HG03558 (cell line): ENCODE measurements around the gene DNAJC17.

Experiments
- ATAC-seq: cut with Tn5 transposase; IDR thresholded peaks from one replicate; pipeline ENCODE4 v1.9.1; 2021; ENCODE audit warnings: moderate number of reproducible peaks; ENCODE audit not compliant: unreplicated experiment; ENCODE audit errors: extremely low read depth

The DNAJC17 gene, protein sequence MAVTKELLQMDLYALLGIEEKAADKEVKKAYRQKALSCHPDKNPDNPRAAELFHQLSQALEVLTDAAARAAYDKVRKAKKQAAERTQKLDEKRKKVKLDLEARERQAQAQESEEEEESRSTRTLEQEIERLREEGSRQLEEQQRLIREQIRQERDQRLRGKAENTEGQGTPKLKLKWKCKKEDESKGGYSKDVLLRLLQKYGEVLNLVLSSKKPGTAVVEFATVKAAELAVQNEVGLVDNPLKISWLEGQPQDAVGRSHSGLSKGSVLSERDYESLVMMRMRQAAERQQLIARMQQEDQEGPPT

DNA sequence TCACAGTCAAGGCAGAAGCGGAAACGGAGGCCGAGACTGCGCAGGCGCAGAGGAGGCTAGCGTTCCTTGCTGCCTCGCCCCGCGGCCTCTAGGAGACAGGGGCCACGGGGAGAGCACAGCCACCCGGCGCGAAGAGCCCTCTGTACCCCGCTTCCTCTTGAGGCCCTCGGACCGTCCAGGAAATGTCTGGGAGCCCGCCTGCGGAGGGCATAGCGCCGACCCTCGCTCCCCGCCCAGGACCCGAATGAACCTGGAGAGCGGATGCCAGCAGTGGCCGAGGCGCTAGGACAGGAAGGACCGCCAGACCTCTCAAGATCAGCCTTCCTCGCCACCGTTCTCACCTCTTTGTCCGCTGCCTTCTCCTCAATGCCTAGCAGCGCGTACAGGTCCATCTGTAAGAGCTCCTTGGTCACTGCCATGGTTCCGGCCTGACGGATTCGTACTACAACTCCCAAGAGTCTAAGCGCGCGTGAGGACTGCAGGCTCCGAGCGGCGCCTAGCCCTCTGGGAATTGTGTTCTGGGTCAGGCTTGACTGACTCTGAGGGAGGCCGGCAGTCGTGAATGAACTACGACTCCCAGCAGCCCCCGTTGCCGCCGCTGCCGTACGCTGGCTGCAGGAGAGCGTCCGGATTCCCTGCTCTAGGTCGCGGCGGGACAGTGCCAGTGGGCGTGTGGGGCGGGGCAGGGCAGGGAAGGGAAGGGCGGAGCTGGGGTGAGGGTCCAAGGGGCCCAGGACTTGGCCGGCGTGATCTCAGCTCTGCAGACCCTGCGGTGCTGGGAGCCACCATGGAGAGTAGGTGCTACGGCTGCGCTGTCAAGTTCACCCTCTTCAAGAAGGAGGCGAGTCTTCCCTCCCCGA, at the start of gene DNAJC17, which contains the start of gene ZFYVE19:
TSS of gene DNAJC17 (minus strand) at position 446 of the 860 bp plus-strand sequence. CDS start at position 419, 27 bp downstream.
TSS of gene ZFYVE19 (plus strand) at position 62 of the 860 bp plus-strand sequence. CDS start at position 563, 501 bp downstream.
- peak; percentile 85 for ATAC-seq

DNA sequence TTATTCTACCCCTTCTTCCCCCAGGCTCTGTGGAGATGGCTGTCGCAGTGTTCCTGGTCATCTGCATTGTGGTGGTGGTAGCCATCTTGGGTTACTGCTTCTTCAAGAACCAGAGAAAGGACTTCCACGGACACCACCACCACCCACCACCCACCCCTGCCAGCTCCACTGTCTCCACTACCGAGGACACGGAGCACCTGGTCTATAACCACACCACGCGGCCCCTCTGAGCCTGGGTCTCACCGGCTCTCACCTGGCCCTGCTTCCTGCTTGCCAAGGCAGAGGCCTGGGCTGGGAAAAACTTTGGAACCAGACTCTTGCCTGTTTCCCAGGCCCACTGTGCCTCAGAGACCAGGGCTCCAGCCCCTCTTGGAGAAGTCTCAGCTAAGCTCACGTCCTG, 49.5 kb upstream of the DNAJC17 start:
- no peak for ATAC-seq

DNA sequence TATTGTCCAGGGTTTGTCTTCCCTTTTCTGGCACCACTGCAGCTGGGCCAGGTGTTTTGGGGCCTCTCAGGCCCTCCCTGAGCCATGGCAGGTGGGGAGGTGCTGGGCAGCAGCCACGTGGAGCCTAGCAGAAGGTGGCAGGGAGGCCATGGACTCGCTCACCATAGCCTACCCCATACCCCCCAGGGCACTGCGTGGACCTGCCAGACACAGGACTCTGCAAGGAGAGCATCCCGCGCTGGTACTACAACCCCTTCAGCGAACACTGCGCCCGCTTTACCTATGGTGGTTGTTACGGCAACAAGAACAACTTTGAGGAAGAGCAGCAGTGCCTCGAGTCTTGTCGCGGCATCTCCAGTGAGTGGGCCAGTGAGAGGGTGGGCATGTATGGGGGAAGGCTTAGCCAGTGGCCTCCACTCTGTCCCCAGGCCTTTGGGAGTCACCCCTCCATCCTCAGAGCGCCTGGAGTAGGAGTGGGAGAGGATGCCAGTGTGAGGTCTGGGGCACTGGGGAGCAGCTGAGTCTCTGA, 48.5 kb upstream of the DNAJC17 start:
- no peak for ATAC-seq

DNA sequence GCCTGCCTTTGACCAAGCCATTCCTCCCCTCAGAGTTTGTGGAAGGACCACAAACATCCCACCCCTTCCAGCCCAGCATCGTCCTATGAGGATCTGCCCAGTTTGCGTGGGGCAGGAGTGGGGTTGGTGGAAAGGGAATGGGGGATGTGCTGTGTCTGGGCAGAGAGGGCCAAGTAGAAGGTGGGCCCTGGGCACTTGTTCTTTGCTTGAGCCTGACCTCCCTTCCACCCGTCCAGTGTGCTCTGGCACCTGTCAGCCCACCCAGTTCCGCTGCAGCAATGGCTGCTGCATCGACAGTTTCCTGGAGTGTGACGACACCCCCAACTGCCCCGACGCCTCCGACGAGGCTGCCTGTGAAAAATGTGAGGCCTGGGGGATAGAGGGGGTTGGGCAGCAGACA, 46.9 kb upstream of the DNAJC17 start:
- no peak for ATAC-seq

DNA sequence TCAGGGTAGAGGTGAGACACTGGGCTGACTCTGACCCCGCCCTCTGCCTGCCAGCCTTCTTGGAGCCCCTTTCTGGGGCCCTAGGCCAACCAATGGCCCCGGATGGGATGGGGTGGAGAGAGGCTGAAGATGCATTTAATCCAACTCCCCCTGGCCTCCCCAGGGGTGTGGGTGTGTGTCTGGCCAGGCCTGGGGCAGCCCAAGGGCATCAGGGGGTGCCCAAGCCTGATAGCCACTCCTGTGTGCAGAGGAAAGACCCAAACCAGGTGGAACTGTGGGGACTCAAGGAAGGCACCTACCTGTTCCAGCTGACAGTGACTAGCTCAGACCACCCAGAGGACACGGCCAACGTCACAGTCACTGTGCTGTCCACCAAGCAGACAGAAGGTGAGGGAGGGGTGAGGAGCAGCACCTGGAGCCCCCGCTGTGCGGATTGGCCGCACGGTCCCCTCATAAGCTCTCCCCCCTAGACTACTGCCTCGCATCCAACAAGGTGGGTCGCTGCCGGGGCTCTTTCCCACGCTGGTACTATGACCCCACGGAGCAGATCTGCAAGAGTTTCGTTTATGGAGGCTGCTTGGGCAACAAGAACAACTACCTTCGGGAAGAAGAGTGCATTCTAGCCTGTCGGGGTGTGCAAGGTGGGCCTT, 46.1 kb upstream of the DNAJC17 start:
- ATAC-seq = no peak

DNA sequence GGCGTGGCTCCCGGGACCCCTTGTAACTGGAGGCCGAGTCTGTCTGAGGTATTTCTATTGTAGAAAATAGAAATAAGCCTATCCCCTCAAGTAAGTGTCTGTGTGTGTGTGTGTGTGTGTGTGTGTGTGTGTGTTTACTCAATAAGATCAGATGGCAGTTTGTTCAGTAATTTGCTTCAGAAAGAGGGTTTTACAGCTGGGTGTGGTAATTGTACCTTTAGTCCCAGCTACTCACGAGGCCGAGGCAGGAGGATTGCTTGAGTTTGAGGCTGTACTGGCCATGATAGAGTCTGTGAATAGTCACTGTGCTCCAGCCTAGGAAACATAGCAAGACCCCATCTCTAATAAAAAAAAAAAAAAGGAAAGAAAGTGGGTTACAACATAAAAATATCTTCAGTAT, 45.3 kb upstream of the DNAJC17 start:
- no peak for ATAC-seq

DNA sequence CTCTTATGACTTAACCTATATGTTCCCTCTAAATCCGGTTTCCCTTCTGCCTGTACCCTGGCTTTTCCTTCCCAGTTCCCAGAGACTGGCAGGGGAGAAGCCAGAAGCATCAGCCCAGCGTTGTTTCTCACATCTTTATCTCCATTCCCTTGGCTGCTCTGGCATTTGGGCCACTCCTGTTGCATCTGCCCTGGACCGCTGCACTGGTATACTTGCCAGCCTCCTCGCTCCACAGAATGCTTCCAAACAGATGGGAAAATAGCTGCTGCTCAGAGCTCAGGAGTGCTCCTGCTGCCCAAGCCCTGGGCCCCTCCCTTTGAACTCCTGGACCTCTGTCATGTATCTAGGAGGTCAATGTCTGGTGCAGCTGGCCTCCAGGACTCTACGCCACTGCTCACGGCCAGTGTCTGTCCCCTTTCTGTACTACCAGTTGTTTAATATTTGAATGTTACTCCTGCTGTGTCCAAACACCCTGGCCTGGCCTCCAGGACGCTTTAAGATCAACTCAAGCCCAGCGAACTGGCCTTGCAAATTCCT, 43.4 kb upstream of the DNAJC17 start:
- no peak for ATAC-seq

DNA sequence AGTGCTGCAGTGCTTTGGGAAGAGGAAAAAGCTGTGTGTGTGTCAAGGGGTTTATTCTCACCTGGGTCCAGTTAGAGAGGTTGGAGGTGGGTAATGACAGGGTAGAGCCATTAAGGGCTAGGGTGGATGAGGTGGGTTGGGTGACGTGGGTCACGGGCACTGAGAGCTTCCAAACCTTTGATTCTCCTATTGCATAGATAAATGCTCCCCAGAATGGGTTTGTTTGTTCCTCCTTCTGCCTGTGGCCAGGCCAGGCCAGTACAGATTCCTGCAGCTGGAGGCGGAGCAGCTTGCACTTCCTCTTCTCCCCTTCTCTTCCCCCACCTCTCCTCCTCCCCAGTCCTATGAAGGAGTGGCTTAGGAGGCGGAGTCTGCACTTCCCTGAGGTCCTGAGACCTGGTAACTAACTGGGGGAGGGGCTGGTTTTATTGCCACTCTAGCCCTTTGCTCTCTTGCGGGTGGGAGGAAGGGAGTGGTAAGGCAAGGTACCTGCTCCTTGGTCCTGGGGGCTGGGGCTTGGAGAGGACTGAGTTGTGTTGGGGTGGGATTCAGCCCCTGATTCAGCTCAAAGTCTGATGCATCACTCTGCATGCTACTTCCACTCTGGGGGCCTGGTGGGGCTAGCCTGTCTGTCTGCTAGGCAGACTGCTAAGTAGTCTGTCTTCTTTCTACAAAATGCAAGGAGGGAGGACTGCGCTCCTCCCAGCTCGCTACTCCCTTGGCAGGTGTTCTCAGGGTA, 40.1 kb upstream of the DNAJC17 start:
- no peak for ATAC-seq

DNA sequence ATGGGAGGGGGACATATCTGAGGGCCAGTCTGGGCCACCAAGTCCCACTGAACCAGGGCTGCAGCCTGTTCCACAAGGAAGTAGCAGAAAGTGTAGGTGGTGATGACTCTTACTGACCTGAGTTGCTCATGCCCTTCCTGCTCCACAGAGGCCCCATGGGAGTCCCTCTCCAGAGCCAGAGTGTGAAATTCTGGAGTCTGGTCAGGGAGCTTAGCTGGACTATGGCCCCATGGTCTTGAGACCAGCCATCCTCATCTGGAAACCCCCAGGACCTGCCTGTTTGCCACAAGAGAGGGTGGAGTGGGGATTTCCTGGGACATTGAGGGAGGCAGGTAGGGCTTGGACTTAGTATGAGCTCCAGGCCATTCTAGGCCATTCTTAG, 39.6 kb upstream of the DNAJC17 start:
- no peak for ATAC-seq

DNA sequence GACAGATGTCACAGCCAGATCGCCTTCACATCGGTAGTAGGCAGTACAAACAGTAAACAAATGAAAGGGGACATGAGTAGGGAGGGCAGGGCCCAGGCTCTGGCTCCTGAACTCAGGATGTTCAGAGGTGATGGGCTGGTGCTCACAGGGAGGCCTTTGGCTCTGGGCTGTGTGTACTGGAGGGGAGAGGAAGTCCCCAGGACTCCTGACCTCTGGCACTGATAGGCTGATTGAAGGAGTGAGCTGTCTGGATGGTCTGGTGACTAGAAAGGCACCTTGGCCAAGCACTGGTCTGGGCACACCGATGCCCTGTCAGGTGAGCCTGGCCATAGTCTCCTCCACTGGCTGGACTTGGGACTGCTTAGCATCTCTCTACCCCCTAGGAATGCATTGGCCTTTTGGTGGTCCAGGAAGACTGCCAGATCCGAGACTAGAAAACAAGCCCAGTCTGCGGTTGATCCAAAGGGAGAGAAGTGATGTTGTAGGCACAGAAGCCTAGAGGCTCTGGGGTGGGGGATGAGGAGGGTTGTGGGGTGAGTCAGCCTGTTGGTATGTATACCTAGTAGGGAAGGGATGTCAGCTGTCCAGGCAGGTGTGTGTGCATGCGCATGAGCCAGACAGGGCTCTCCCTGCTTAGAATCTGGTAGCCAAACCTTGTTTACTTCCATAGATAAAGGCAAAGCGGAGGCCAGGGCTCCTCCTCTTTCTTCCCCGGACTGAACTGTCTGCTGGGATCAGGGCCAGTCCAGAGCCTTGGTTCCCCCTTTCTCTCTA, 38.4 kb upstream of the DNAJC17 start:
- ATAC-seq = no peak

DNA sequence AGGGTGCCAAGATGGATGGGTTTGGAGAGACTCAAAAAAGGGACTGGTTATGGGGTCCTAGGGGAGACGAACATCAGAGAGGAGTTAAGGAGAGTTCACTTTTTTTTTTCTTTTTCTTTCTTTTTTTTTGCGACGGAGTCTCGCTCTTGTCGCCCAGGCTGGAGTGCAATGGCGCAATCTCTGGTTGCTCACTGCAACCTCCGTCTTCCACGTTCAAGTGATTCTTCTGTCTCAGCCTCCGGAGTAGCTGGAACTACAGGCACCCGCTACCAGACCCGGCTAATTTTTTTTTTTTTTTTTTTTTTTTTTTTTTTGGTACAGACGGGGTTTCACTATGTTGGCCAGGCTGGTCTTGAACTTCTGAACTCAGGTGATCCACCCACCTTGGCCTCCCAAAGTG, 37.8 kb upstream of the DNAJC17 start:
- ATAC-seq = no peak

DNA sequence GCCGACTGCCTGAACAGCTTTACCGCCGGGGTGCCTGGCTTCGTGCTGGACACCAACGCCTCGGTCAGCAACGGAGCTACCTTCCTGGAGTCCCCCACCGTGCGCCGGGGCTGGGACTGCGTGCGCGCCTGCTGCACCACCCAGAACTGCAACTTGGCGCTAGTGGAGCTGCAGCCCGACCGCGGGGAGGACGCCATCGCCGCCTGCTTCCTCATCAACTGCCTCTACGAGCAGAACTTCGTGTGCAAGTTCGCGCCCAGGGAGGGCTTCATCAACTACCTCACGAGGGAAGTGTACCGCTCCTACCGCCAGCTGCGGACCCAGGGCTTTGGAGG, 37.4 kb upstream of the DNAJC17 start:
- ATAC-seq = no peak

DNA sequence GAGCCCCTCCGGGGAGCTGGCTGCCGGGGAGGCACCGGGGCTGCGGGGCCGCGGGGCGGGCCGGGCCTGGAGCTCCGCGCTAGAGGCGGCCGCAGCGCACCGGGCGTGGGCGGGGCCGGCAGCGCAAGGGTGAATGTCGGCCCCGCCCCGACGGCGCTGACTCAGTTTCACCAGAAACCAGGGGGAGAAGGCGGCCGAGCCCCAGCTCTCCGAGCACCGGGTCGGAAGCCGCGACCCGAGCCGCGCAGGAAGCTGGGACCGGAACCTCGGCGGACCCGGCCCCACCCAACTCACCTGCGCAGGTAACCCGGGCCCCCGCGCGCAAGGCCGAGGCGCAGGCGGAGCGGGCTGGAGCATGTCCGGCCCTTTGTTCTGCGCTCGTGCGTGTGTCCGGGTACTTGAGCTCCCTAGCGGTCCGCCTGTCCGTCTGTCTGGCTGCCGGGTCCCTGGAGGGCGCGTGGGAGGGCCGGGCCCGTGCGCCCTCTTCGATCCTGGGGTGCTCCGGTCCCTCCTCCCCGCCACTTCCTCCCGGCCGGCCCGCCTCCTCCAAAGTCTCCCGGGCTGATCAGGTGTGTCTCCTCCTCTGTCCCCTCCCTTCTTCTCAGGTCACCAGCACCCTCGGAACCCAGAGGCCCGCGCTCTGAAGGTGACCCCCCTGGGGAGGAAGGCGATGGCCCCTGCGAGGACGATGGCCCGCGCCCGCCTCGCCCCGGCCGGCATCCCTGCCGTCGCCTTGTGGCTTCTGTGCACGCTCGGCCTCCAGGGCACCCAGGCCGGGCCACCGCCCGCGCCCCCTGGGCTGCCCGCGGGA, 36.8 kb upstream of the DNAJC17 start, which contains the start of gene SPINT1:
TSS of gene SPINT1 (plus strand) at position 164 of the 811 bp plus-strand sequence. CDS start at position 671, 507 bp downstream.
- ATAC-seq = no peak

DNA sequence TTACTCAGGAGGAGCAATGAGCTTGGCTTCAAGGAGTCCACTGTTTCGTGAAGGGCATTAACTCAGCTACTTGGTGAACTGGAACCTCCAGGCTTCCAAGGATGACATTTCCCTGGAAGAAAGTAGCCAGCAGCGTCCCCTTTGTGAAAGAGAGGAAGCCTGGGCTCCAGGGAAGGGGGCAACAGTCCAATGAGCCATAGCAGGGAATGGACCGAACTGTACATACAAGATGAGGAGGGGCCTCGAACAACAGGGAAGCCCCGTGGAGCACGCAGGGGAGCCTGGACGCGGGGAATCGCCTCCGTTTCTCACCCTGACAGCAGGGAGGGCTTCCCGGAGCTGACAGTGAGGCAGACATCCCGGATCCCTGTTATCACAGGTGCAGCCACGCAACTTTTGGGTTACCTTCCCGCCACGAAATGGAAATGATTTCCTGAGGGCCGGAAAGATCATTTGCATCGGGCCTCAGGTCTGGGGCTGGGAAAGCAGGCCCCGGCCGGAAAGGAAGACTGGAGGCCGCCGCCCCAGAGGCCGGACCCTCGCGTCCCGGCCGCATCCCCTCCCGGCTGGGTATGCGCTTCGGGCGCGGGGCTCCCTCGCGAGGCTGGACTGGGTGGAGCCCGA, 36.1 kb upstream of the DNAJC17 start:
- no peak for ATAC-seq

DNA sequence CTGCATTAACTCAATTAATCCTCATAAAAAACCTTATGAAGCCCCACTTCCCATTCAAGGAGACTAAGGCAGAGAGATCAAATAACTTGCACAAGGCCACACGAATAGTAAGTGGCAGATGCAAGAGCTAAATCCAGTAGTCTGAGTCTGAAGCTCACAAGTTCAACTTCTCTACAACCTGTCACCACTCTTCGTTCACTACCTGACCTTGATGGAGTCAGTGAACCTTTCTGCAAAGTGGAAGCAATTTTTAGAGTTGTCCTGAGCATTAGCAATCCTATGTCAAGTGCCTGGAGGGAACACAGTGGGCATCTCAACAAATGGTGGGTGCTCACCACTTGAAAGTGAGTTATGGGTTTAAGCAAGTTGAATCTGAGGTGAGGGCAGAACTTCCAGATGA, 34.5 kb upstream of the DNAJC17 start:
- ATAC-seq = no peak

DNA sequence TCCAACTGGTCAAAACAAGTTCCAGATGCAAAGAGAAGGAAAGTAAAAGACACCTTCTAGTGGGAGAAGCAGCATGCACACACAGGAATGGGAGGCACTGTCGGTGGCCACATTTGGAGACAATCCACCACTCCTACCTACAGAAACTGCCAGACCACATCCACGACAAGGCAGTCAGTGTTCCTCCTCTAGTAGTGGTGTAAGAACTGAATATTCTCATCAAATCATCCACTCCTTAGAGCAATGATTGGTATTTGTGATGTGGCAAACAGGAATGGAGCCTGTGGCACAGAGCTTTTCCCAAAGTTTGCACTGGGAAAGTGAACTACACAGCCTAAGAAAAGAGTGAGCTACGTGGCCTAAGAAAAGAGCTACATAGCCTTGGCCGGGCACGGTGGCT, 31.5 kb upstream of the DNAJC17 start:
- ATAC-seq = no peak

DNA sequence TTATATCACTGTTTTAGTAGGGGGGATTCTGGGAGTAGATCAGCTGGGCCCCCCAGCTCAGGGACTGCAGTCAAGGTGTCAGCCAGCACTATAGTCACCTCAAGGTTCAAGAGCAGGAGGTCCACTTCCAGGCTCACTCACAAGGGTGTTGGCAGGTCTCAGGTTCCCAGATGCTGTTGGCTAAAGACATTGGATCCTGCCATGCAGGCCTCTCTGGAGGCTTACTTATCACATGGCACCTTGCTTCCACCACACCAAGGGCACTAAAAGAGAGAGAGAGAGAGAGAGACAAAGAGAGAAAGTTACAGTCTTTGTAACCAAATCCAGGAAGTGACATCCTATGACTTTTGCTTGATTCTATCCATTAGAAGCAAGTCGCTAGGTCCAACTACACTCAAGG, 28.7 kb upstream of the DNAJC17 start:
- ATAC-seq = no peak

DNA sequence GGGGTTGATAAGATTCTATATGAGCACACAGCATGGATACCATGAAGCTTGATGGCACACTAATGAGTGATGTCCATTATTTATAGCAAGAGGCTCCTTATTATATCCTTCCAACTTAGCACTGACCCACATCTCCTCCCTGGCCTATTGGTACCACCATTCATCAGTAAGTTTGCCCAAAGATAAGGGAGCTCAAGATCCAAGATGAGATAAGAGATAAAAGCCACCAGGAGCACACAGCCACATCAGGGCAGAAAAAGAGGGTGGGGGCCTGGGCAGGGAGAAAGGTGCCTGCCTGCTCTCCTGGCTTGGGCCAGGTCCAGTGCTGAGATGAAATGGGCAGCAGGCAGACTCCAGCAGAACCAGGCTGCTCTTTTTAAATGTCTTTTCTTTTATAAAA, 25.6 kb upstream of the DNAJC17 start:
- no peak for ATAC-seq
